B cell (primary cell): ENCODE results near the gene TTYH3.

Experiments used
- EZH2 ChIP-seq: IDR thresholded peaks from 2 replicates; pipeline ENCODE4 v1.6.1; 2012; ENCODE audit warnings: borderline replicate concordance, low read depth, mild to moderate bottlenecking, moderate library complexity, low read length; ENCODE audit not compliant: insufficient read depth, poor library complexity, severe bottlenecking
- TF ChIP-seq, protein P1 (sequence below): fragments of 200-600 bp; IDR thresholded peaks from one replicate; pipeline ENCODE4 v1.8.0; 2022; ENCODE audit warnings: antibody characterized with exemption, mild to moderate bottlenecking

DNA sequence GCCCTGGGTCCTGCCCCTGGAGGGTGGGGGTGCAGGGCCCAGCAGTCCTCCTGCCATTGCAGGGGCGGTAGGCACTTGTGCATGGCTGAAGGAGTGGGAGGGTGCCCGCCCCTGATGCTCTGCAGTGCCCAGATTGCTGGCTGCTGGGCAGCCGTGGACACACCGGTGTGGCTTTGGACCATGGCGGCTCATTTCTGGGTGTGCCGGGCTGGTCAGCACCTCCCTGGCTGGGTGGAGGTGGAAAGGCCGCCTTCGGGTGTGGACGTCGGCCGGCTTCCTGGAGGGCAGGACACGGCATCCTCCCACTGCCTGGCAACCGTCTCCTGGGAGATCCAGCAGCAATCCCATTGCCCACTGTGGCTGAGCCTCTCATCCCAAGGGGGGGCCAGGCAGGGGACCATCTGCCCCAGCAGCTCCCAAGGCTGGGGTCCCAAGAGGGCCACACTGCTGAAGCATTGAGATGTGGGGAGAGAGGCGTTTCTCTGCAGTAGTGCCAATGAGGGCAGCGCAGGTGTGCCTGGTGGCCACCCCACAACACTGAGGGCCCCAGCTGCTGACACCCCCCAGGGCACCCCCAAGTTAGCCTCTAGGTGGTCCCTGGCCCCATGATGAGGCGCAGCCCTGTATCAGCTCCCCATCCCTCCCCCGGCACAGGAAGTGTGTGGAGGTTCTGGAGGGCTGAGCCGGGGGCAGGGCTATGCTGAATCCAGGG is 12.9 kb downstream of the TTYH3 start:
- TF ChIP-seq, protein P1, sequence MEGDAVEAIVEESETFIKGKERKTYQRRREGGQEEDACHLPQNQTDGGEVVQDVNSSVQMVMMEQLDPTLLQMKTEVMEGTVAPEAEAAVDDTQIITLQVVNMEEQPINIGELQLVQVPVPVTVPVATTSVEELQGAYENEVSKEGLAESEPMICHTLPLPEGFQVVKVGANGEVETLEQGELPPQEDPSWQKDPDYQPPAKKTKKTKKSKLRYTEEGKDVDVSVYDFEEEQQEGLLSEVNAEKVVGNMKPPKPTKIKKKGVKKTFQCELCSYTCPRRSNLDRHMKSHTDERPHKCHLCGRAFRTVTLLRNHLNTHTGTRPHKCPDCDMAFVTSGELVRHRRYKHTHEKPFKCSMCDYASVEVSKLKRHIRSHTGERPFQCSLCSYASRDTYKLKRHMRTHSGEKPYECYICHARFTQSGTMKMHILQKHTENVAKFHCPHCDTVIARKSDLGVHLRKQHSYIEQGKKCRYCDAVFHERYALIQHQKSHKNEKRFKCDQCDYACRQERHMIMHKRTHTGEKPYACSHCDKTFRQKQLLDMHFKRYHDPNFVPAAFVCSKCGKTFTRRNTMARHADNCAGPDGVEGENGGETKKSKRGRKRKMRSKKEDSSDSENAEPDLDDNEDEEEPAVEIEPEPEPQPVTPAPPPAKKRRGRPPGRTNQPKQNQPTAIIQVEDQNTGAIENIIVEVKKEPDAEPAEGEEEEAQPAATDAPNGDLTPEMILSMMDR, result no peak
- TF ChIP-seq EZH2, result no peak
